ENCODE measurements around the gene NPBWR2.
A peak's percentile ranks its signal among the peaks of the same experiment; 100 is the strongest.
"Not testable (repeated sequence)": the region's sequence is repeated elsewhere in the genome, so short reads cannot be mapped to it uniquely, and the experiment has no call there.

NPBWR2 gene

GRCh38 chr20:64102647-64103354 is 4.6 kb downstream of the NPBWR2 start:
- DNase-seq = peak; percentile 55

GRCh38 chr20:64101731-64102621 is 5.4 kb downstream of the NPBWR2 start:
- DNase-seq = no peak

GRCh38 chr20:64100946-64101688 is 6.2 kb downstream of the NPBWR2 start:
- no peak for DNase-seq

- no peak for DNase-seq
These were observed 6.8 kb downstream of the NPBWR2 start for GRCh38 chr20:64100566-64100888.

- DNase-seq = no peak
These were observed 7.3 kb downstream of the NPBWR2 start for GRCh38 chr20:64099880-64100565.

- DNase-seq = no peak
These were observed 8.1 kb downstream of the NPBWR2 start for GRCh38 chr20:64099086-64099786.

- no peak for DNase-seq
These were observed 8.8 kb downstream of the NPBWR2 start for GRCh38 chr20:64098471-64099013.

- DNase-seq = no peak
These were observed 10.8 kb downstream of the NPBWR2 start for GRCh38 chr20:64096535-64096934.

- DNase-seq = no peak
These were observed 11.4 kb downstream of the NPBWR2 start for GRCh38 chr20:64095927-64096326.

- DNase-seq = no peak
These were observed 11.9 kb downstream of the NPBWR2 start for GRCh38 chr20:64095455-64095854.

- no peak for DNase-seq
These were observed 14.3 kb downstream of the NPBWR2 start for GRCh38 chr20:64093013-64093503.

- DNase-seq = no peak
These were observed 14.9 kb downstream of the NPBWR2 start for GRCh38 chr20:64092258-64093012.

- no peak for DNase-seq
These were observed 15.6 kb downstream of the NPBWR2 start for GRCh38 chr20:64091770-64092169.

GRCh38 chr20:64091340-64091739 is 16.0 kb downstream of the NPBWR2 start:
- DNase-seq = no peak

GRCh38 chr20:64090165-64090564 is 17.2 kb downstream of the NPBWR2 start:
- no peak for DNase-seq

GRCh38 chr20:64088586-64088985 is 18.8 kb downstream of the NPBWR2 start:
- DNase-seq = not testable (repeated sequence)

GRCh38 chr20:64087226-64087825 is 20.0 kb downstream of the NPBWR2 start:
- DNase-seq = not testable (repeated sequence)

- DNase-seq = no peak
These were observed 20.6 kb downstream of the NPBWR2 start for GRCh38 chr20:64086801-64087200.

- DNase-seq = no peak
These were observed 22.6 kb downstream of the NPBWR2 start for GRCh38 chr20:64084685-64085152.

All from NCI-H1417 treated with DMSO at 0.1 percent for 48 hours (cell line).